Mesothelial cell of epicardium (in vitro differentiated cells): ENCODE measurements around the gene UGT1A6. TPM values are rescaled to one million over a fixed set of nuclear protein-coding genes. Genes with fewer than 3 reads are reported as not detected.

Experiments used
- DNase-seq, 2 experiments: peaks; one replicate each; pipeline ENCODE4 v3.0.0; 2021; ENCODE audit warnings: low spot score in 2 of 2; ENCODE audit not compliant: unreplicated experiment in 2 of 2
- H3K27ac Mint-ChIP-seq: 2 replicates; pipeline ENCODE4 v1.8.0; 2021; ENCODE audit warnings: mixed read lengths
- H3K27me3 Mint-ChIP-seq: 2 replicates; pipeline ENCODE4 v1.8.0; 2021; ENCODE audit warnings: low read depth, mixed read lengths
- H3K36me3 Mint-ChIP-seq: 2 replicates; pipeline ENCODE4 v1.8.0; 2021; ENCODE audit warnings: mixed read lengths
- H3K4me1 Mint-ChIP-seq: 2 replicates; pipeline ENCODE4 v1.8.0; 2021; ENCODE audit warnings: mixed read lengths
- H3K4me3 Mint-ChIP-seq: 2 replicates; pipeline ENCODE4 v1.8.0; 2021; ENCODE audit warnings: mild to moderate bottlenecking, moderate library complexity, mixed read lengths
- H3K9me3 Mint-ChIP-seq: 2 replicates; pipeline ENCODE4 v1.8.0; 2021; ENCODE audit warnings: mixed read lengths
- CTCF ChIP-seq: fragments of 200-600 bp; sonication (generic); IDR thresholded peaks from one replicate; pipeline ENCODE4 v1.5.0; 2021; ENCODE audit warnings: antibody characterized with exemption; ENCODE audit not compliant: unreplicated experiment
- total RNA-seq: library from RNA; stranded (reverse); gene quantifications from 3 replicates; pipeline ENCODE4 v1.2.1, GENCODE V29; 2021

The UGT1A6 gene
- total RNA-seq, 1 donor from 2014 or later = not detected

GRCh38 chr2:233803292-233803911 lies 110.7 kb downstream of the UGT1A6 start:
- Mint-ChIP-seq H3K27me3 (peaks cover 37% of the 10 kb centered on the region), H3K36me3 (no peaks in the 10 kb centered on the region), H3K27ac (no peak overlapping the region), H3K4me3 (no peak overlapping the region), H3K9me3 (peaks cover 6% of the 10 kb centered on the region), H3K4me1 (no peaks in the 10 kb centered on the region)
- DNase-seq = peak in 1 of 2 experiments; percentile 29
- no peak for TF ChIP-seq CTCF

DNA sequence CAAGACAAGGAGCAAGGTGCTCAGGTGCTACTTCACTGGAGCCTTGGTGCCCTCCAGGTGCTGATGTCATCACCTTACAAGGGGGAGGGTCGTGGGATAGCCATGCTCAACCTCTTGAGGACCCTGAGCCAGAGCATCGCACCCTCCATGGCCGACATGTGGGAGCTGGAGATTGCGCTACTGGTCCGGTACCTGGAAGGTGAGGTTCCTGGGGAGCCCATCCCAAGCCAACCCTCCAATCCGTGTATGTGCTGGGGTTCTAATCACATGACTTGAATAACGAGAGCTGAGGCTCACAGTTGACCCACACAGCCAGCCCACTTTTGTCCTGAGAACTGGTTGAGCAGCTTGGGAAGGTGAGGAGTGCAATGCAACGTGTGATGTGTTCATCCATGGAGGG lies 111.3 kb downstream of the UGT1A6 start:
- Mint-ChIP-seq H3K4me3 (no peak overlapping the region), H3K36me3 (no peaks in the 10 kb centered on the region), H3K27ac (no peak overlapping the region), H3K27me3 (peaks cover 40% of the 10 kb centered on the region), H3K4me1 (no peaks in the 10 kb centered on the region), H3K9me3 (peaks cover 6% of the 10 kb centered on the region)
- TF ChIP-seq CTCF = no peak
- DNase-seq = peak in 1 of 2 experiments; percentile 31

- Mint-ChIP-seq H3K4me3 (no peak overlapping the region), H3K9me3 (no peaks in the 10 kb centered on the region), H3K27ac (no peak overlapping the region), H3K36me3 (no peaks in the 10 kb centered on the region), H3K27me3 (peaks cover 59% of the 10 kb centered on the region), H3K4me1 (no peaks in the 10 kb centered on the region)
- DNase-seq = peak in 1 of 2 experiments; percentile 25
- no peak for TF ChIP-seq CTCF
Observed at GRCh38 chr2:233807215-233807865, 114.7 kb downstream of the UGT1A6 start.

DNA sequence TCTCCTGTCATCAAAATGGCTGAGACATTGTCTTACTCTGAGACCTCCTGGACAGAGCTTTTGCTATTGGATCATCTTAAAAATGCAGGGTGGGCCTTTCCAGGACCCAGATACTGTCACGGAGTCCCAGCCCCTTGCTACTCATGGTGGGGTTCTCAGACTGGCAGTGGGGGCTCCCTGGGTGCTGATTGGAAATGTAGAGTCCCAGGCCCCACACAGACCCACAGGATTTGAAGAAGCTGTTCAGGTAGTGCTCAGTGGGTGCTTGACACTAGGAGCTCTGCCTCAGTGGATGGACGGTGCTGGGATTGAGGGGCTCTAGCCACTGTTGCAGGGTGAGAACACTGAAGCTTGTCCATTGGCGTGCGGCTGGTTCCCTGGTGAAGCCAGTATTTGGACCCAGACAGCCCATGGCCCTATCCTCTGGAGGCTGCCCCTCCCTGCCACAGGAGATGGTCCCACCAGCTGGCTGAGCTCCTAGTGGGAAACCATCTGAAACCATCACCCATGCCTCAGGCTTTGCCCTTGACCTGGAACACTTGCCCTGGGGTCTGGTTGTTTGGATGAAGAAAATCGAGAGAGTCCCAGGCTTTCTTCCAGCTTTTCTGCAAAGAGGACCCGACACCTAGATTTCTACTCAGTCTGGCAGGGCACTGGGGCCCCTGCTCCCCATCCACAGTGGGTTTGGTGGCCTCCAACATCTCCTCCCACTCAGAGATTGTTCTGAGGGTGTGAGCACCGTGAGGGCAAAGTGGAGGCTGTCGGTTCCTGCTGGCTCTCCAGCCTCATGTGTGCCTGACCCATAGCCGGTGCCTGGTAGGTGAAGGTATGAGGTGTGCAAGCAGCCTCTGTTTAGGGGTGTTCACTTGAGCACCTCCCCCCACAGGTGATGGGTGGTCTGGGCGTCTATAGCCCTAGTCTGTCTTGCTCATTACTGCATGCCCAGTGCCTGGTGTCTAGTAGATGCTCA lies 115.6 kb downstream of the UGT1A6 start:
- TF ChIP-seq CTCF = no peak
- Mint-ChIP-seq H3K27ac (no peak overlapping the region), H3K36me3 (no peaks in the 10 kb centered on the region), H3K9me3 (no peaks in the 10 kb centered on the region), H3K4me1 (no peaks in the 10 kb centered on the region), H3K4me3 (no peak overlapping the region), H3K27me3 (peaks cover 59% of the 10 kb centered on the region)
- peak in 1 of 2 experiments; percentile 21 for DNase-seq

DNA sequence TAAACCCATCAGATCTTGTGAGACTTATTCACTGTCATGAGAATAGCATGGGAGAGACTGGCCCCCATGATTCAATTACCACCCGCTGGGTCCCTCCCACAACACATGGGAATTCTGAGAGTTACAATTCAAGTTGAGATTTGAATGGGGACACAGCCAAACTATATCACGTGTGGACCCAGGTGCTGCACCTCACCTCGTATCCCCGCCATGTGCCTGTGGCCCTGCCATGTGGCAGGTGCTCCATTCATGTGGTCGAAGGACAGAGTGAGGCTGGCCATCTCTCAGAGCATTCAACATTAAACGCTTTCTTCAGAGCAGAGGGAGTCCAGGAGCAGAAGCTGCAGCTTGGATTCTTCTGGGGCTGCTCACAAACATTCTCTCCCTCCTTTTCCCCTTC lies 117.7 kb downstream of the UGT1A6 start:
- peaks cover 3% of the 10 kb centered on the region for H3K36me3 Mint-ChIP-seq
- DNase-seq = no peak
- no peak overlapping the region for H3K27ac Mint-ChIP-seq
- no peaks in the 10 kb centered on the region for H3K4me1 Mint-ChIP-seq
- peaks cover 39% of the 10 kb centered on the region for H3K27me3 Mint-ChIP-seq
- TF ChIP-seq CTCF = no peak
- no peak overlapping the region for H3K4me3 Mint-ChIP-seq
- H3K9me3 Mint-ChIP-seq = peaks cover 3% of the 10 kb centered on the region
